HG02870 (cell line): ENCODE results near the gene CLIC5.

ENCODE experiments used
- ATAC-seq: cut with Tn5 transposase; IDR thresholded peaks from one replicate; pipeline ENCODE4 v1.9.1; 2021; ENCODE audit warnings: mild to moderate bottlenecking, moderate library complexity; ENCODE audit not compliant: unreplicated experiment

The CLIC5 gene

DNA sequence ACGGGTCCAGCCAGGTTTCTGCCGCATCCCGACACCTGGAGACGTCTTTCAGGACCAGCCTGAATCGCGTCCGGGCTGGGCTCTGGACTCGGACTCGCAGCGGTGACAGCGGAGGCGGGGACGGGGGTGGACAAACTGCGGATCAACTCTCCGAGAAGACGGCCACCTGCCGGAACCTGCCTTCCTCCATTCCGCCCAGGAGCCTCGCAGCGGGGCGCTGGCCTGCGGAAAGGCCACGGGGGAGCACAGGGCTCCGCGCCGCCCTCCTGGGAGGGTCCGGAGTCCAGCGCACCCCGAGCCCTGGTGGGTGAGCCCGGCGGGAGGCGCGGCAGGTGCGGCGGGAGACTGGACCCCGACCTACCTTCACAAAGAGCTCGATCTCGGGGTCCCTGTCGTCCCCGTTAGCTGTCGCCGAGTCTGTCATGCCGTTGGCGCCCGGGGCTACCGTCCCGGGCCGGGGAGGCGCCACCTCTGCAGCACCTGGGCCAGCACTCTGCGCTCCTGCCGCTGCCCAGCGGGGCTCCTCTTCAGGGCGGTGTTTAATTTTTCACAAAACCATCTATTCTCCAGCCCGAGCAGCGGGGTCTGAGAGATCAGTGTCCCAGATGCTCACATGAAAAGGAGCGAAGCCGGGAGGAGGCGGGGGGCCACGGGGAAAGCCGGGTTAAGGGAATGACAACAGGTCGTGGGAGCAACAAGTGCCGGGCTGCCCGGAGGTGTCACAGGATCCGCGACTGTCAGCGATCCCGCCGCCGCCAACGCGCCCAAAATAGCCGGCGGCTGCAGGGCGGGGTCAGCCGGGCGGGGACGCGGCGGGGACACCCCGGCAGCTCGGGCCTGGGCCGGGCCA, at the start of gene CLIC5:
Gene CLIC5, minus strand, starts transcription at position 742 of the 850 bp plus-strand sequence. Its CDS starts 318 bp downstream, at position 424.
- ATAC-seq = no peak

DNA sequence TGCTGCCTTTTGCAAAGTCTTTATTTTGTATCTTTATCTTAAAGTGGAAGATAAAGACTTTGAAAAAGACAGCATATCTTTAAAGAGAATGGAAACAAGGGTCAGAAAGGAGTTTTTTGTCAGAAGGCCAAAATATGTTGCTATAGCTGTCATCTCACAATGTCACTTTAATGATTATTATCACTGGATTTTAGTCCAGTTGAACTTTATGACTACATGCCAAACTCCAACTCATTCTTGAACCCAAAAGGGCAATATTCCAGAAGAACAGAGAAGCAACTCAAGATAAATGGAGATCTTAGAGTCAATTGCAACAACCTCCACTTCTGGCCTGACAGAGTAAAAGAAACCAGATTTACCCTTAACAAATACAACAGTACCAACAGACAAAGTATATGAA, 47.3 kb upstream of the CLIC5 start:
- no peak for ATAC-seq

DNA sequence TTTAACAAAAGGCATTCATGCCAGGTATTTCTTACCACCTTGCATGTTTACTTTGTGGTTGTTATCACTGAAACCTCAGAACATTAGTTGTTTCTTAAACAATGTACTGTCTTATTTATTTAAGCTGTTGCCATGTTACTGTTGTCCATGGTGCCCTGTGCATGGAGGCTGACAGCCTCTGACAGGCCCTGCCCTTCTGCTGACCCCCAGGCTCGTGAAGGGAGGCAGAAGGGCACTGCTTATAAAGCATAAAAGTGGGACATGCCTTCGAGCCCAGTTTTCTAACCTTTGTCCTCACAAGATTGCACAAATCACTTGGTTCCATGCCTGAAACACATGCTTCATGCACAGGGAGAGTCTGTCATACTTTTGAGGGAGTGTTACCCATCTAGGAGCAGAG, 46.7 kb upstream of the CLIC5 start:
- no peak for ATAC-seq

DNA sequence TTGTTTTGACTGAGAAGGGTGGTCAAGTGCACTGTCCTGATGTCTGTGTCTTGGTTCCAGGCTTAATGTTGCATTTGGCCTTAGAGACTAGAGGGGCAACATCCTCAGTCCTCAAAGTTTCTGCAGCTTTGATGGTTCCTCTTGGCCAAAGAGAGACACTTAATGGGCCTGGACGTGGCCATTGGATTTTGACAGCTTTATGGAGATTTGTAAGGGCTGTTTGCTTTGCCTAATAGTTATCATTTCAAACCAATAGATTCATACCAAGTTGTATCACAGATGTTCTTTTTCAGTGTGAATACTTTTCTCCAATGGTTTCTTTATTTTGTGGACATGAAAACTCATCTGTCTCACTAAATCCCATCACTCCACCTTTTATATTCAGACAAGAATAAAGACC, 45.8 kb upstream of the CLIC5 start:
- no peak for ATAC-seq

DNA sequence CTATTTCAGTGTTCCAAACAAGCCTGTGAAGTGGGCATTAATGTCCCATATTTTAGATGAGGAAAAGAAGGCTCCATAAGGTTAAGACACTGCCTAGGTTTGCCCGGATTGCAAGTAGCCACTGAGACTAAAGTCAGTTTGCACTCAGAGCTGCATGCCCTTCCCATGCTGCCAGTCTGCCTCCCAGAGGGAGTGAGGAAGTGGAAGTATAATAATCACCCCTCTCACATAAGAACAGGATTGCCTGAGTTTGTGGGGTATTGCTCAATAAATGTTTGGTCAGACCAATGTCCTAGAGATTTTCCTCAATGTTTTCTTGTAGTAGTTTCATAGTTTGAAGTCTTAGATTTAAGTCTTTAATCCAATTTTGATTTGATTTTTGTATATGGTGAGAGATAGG, 43.9 kb upstream of the CLIC5 start:
- no peak for ATAC-seq

DNA sequence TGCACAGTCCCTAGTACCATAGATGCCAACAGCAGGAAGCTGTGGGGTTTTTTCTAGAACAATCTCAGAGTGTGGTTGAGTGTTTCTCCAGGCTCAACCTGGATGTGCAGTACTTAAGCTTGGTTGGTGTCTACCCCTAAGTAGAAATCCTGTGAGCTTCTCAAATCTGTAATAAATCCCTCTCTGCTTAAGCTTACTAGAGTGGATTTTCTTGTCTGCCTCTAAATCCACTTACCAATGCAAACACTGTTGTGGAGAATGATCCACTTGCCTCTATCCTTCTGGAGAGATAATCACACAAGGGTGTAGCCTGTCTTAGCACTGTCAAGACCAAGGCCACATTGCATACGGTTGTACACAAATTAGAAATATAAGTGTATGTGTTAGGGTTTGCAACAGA, 43.3 kb upstream of the CLIC5 start:
- no peak for ATAC-seq

DNA sequence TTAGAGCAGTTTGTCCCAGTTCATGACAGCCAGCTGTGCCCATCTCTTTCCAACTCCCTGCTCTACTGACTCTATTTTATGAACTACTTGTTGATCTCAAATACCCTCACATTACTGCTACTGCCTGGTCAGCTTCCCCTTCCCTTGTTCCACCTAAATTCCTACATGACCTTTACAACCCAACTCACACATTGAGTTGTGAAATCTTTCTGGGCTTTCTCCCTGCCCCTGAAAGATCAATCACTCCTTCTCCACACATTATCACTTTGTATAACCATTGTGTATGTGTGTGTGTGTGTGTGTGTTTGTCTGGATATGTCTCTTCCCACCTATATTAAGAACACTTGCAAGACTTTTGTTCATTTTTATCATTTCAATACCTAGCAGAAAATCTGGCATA, 42.1 kb upstream of the CLIC5 start:
- no peak for ATAC-seq

DNA sequence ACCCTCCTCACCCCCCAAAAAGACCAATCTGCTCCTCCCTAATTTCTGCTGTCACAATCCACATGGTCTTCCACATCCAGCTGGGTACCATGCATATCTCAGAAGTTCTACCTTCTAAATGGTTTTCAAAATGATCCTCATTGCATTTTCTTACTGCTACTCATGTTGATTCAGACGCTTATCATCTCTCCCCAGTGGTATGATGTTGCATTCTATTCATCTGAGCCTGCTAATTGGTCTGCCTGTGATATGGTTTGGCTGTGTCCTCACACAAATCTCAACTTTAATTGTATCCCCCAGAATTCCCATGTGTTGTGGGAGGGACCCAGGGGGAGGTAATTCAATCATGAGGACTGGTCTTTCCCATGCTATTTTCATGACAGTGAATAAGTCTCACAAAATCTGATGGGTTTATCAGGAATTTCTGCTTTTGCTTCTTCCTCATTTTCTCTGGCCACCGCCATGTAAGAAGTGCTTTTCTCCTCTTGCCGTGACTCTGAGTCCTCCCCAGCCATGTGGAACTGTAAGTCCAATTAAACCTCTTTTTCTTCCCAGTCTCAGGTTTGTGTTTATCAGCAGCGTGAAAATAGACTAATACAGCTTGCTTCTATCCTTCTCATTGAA, 41.4 kb upstream of the CLIC5 start:
- no peak for ATAC-seq

DNA sequence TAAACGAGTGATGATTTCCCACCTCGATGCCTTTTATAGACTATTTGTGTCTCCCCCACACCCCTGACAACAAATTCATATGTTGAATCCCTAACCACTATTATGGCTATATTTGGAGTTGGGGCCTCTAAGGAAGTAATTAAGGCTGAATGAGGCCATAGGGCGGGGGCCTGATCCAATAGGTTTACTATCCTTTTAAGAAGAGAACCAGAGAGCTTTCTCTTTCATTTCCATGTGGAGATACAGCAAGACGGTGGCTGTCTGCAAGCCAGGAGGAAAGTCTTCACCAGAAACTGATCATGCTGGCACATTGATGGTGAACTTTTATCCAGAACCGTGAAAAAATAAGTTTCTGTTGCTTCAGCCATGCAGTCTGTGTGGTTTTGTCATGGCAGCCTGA, 38.9 kb upstream of the CLIC5 start:
- no peak for ATAC-seq

DNA sequence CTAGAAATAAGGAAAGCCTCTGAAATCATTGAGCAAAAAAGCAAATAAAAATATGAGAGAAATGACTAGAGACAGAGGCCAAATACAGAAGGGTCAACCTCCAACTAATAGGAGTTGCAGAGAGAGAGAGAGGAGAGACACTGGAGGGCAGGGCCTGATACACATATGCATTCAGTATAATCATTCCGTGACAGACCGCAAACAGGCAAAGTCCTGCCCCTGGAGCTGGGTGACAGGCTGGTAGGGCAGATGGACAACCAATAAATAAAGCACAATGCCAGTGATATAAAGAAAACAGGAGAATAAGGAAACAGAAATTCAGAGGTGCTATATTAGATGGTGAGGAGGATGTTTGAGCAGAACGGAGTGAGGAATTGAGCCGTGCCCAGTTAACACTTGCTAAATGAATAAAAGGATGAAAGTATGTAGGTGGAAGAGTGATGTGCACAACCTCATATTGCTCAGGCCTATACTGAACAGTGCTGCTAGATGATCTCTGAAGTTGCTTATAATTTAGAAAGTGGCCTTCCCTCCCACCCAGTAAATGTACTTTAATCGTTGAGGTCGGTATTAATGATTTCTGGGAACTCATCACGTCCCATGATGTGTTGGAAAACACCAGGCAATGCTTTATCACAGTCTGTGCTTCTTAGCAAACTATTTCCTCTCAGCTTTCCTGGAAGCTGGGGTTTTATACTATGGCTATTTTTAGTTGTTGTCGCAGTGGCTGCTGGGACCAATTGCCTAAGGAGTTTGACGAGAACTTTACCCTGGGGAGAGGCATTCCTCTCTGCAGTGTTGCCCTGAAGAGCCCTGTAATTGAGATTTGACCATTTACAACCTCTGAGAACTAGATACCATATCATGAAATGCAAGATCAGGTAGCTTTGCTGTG, 37.6 kb upstream of the CLIC5 start:
- ATAC-seq = no peak

DNA sequence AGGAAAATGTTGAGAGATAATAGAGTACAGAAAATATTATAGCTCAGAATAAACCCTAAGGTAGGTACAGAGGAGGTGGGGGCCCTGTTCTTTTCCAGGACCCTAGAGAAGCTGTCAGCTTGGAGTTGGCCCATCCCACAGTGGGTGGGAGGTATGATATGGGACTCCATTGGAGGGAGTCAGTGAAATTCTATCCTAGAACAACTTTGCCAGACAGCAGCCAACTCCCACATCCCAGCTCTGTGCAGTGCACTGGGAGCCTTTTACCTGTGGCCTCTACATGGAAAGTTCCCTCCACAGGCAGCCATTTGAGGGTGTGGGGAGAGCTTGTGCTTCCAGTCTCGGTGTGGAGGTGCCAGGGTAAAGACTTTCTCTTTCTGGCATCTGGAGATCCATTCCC, 36.8 kb upstream of the CLIC5 start:
- no peak for ATAC-seq

DNA sequence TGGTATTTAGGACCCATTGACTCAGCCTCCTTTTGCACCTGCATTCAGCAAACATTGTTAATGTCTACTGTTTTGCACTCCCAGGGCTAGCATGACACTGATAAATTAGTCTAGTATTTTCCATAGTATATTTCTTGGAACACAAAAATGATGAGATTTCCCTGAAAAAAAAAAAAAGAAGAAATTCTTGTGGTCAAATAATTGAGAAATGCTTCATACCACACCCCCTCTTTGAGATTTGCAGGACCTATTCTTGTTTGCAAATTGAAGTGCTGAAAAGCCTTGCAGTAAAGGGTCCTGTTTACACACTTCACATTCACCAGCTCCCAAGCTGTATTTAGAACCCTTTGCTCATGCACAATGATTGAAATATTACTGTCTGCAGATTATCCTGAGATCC, 36.3 kb upstream of the CLIC5 start:
- no peak for ATAC-seq

DNA sequence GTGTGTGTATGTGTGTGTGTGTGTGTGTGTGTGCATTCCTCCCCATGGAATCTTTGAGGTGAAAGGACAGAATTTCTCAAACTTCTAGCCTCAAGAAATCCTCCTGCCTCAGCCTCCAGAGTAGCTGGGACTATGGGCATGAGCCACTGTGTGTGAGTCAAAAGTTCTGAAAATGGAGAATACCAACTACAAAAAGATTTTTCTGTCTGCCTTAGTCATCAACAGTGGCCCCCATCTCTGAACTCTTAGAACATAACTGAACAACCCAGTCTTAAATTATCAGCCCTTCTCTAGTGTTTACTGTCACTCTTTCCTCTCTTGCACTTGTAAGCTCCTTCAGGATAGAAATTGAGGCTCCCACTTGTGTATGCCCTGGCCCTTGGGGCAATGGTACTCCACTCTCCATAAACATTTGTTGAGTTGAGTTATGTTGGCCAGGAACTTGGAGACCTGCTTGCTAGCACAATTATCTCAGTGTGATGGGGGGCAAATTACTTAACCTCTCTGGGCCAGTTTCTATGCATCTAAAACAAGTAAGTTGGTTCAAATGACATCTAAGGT, 35.3 kb upstream of the CLIC5 start:
- no peak for ATAC-seq

DNA sequence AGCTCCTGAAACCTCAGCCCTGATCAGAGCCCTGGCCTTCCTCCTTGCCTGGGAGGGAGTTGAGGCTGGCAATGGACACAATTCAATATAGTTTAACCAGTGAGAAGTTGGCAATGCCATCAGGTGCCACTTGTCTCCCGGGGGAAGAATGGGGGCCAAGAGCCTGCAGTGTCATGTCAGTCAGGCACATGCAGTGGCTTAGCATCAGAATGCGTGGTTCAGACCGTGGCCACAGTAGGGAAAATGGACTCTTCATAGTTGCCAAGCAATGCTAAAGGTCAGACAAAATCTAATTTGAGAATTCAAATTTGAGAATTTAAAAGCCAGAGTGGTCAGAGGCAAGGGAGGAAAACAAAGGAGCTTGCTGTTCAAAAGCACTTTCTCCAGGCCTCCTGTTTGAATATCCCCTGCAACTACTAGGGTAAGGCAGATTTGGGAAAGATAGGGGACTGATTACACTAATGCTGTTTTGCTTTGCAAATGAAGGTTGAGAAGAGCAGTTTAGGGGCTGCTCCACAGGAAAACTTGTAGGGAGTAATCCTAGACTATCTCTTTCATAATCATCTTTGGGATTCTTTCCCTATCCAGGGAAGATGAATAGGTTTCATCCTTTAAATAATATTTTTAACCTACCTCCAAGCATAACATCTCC, 33.1 kb upstream of the CLIC5 start:
- no peak for ATAC-seq

DNA sequence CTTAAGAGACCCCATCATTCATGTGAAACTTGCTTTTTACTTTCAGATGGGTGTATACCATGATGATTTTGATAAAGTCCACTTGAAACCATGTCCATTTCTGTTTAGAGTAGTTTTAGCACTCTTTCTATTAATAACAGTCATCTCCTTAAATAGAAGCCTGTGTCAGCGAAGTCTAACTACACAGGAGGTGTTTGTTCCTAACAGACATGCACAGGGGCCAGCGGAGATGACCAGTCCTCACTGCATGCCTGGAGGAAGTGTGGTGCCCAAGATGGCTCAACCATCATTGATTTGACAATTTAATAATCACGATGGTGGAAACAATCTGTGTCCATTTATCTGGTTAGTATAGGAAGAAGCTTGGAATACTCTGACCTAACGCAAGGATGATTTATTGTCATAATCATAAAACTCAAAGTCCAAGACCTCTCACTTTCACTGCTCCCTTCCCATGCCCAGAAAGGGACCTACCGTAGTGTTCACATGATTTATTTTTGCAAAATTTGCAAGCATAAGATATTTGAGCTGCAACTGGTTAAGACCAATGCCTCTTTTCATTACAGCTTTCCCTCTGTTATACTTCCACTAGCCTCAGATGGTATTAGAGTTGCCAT, 31.0 kb upstream of the CLIC5 start:
- ATAC-seq = no peak

DNA sequence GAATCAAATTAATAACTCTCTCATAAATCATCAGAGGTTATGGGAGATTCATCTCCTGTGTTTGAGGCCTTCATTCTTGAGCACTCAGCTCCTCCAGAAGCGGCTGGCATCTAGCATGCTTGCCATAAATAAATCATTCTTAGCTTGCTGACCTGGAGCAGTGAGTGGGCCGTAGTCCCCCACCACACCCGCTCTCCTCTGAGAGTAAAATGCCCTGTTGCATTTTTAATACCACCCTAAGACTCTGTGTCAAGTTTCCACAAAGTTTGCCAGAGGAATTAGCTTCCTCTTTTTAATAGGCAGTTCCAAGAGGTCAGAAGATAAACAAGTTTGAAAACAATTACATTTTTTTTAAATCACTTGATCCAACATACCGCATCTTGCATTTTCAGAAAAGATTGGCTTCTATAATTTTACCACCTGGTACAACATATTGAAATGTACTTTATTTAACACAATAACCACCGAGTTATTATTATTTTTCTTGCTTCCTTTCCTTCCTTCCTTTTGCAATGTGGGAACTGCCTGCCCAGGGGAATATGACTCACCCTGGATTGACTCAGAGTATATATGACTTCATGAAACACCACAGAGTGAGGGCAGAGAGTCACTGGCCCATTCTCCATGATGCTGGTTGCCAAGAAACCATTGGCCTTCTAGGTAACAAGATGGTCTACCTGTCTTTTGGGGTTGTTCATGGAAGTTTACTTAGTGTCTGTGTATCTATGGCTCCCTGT, 29.4 kb upstream of the CLIC5 start:
- no peak for ATAC-seq

DNA sequence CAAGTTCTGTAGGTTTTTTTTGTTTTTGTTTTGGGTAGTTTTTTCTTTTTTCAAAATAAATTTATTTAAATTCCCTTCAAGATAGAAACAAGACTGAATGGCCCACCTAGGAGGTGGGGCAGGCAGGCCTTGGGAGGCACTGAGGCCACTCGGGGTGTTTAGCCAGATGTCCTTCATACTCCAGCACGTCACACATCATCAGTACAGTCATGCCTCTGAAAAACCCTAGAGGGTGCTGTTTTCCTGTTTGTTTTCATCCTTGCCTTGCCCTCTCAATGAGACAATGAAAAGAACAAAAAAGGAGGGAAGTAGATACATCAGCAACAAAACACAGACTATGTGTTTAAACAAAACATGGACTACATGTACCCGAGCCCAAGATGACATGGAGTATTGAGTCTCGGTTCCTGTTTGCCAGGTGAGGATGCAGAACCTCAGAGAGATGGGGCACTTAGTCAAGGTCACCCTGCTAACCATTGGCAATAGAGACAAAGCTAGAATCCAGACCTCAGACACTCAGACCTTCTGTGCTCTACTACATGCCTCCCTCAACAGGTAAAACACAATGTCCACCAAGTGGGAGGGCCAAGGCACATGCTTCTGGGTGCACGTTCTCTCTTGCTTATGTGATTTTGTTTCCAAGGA, 26.8 kb upstream of the CLIC5 start:
- ATAC-seq = peak; percentile 90

DNA sequence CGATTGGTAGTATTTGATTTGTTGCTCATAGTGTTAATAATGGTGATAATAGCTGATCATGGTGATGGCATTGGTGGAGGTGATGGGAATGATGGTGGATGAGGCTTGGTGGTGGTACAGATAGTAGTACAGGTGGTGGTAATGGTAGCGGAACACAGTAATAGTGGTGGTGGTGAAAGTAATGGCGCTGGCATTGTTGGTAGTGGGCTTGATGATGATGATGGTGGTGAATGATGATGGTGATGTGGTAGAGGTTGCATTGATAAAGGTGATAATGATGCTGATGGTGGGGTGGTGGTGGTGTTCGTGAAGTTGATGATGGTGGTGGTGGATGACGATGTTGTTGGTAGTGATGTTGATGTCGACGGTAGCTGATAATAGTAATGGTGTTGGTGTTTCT, 24.6 kb upstream of the CLIC5 start:
- ATAC-seq = no peak

DNA sequence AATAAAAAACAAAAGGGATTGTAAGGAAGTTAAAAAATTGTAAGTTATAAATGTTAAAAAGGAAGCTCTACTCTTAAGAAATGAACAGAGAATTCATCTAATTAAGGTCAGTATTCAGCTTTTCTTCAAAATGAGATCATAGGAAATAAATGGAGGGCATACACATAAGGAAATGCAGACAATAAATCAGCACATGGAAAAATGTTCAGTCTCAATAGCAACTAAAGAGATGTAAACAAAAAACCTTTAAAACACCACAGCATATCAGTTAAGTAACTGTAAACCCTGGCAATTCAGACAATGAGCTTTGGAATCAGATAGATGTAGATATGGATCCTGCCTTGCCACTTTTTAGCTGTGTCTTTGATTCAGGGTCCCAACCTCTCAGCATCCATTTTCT, 24.0 kb upstream of the CLIC5 start:
- no peak for ATAC-seq
